NCI-H2107 (cell line): ENCODE measurements around the gene SPRING1.

Source experiments
- DNase-seq: peaks from one replicate; lab custom pipeline; 2025; lab: John Stamatoyannopoulos, UW

The SPRING1 gene

DNA sequence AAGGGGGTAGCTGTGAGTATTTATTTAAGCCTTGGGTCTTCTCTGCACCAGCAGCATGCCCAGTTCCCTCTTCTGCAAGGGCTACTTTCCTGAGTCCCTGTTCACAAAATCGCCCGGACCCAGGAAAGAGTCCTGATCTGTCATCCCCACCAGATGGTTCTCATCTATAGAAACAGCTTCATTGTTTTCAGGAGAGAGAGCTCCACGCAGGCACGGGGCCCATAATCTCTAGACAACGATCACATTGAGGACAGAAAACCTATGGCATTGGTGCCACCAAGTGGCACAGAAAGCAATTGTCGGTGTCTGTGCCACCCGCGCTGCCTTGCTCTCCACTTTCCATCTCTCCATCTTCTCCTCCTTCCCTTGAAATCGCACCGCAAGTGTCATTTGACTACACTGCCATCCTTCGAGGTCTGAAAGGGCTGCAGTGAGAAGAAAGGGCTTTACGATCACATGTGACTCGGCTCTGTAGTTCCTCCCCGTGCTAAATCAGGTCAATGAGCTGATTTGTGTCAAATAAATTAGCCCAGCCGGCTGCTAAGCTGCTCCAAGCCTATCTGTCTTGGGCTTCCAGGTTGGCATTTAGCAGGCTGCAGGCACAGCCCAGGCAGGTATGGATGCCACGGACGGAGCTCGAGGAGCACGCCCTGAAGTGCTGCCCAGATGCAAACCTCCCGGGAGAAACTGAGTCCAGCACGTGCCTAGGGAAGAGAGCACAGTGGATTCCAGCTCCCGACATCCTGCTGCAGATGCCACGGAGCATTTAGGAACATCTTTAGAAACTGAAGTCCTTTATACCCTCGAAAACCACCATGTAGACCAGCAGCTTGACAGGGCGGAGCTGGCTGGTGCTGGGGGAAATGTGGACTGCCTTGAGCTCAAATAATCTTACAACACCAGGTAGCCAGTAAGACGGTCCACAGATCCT is 28.8 kb downstream of the SPRING1 start:
- peak; percentile 84 for DNase-seq

DNA sequence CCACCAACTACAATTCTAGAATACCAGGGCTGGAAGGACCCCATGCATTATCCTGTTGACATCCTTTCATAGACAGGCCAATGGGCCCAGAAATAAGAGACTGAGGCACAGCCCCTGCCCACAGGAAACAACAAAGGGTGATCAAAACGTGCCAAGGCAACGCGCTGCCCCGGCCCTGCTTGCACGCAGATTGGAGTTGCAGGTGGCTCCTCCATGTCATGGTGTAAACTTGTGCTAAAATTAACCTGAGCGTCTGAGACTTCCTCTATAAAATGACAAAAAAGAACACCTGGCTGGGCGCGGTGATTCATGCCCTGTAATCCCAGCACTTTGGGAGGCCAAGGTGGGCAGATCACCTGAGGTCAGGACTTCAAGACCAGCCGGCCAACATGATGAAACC is 30.1 kb downstream of the SPRING1 start:
- no peak for DNase-seq

DNA sequence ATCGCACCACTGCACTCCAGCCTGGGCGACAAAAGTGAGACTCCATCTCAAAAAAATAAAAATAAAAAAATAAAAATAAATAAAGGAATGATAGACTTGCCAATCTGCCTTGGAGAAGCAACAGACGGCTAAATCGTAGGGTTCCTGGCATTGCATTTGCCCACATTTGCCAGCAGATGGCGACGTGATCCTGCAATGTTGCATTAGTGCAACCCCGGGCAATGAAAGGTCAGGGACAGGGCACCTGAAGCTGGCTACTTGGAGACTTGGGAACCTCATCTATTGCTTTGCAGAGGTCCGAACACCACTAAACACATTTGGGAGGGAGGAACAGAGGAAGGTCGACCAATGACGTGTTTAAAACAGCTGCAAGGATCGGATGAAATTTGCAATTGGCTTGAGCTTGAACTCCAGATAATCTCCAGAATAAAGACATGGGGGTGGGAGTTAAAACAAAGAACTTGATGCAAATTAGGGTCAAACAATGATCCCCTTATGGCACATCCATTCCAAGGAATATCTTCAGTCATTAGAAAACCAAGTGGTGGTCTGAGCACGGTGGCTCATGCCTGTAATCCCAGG is 34.6 kb downstream of the SPRING1 start:
- peak; percentile 60 for DNase-seq

DNA sequence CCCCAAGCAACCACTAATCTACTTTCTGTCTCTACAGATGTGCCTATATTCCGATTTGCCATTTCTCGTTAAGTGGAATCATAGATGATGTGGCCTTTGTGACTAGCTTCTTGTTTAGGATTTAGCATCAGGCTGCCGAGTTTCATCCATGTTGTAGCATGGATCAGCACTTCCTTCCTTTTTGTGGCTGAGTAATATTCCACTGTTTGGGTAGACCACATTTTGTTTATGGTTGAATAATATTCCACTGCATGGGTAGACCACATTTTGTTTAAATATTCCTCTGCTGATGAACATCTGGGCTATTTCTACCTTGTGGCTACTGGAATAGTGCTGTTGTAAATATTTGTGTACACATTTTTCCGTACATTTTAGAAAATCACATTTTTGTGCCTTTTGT is 36.4 kb downstream of the SPRING1 start:
- DNase-seq, result no peak

DNA sequence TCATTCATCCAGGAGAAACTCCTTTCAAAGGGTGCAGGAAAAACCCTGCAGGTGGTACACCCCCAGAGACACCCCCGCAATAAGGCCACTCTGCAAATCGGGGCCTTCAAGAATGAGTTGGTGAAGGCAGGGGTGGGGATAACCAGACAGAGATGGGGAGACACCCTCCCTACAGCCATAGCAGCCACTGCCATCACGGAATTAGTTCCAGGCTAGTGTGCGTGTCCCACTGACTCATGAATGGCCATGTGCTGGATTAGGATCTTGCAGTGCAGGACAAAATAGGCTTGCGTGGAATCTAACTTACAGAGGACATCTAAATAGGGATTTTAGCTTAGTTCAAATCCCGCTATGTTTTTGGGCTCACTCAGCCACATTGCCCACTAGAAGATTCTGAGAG is 37.8 kb downstream of the SPRING1 start:
- no peak for DNase-seq

DNA sequence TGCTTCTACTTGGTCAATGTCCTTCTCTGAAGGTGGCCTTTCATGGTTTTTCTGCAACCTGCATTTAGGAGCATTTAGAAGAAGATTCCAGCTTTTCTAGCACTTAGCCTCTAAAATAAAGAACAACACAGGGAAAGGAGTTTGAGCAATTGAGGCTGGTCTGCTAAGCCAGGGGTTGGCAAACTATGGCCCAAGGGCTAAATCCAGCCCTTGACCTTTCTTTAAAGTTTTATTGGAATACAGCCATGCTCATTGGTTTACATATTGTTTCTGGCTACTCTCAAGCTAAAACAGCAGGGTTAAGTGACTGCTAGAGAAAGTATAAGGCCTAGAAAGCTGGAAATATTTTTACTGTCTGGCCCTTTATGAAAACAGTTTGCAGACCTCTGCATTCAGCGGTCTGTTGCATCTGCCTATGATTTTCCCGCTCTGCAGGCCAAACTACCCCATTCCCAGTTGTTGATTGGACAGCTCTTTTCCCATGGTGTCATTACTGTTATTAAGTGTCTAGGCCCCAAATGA is 39.3 kb downstream of the SPRING1 start:
- DNase-seq, result no peak

DNA sequence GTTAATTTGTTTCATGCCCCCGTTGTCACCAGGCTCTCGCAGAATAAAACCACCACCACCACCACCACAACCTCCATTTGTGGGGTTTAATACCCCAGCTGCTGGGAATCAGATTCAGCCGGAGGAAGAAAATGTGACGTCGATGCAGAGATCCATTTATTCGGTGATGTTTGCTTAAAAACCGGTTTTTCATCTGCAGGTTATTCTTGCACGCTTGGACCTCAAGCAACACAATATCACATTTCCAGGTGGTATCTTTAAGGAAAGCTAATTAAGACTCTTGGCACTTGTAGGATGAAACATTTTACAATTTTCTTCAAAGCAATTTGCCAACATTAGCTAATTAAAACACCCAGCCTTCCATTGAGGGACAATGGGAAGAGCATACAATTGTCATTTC is 39.8 kb downstream of the SPRING1 start:
- no peak for DNase-seq

DNA sequence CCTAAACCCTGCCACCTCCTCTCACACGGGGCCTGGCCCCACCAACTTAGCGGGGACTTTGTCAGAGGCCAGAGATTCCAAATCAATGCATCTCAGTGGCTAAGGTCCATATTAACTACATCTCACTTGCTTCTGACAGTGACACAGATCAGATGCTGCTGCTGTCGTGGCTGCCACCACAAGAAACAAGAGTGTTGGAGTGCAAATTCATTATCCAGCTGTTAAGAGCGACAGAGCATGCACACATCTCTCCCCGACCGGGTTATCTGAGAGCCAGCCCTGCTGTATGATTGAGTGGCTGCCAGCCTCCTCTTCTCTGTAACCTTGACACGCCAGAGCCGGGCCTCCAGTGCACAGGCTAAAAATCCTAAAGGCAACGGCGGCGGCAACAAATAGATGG is 40.2 kb downstream of the SPRING1 start:
- no peak for DNase-seq

DNA sequence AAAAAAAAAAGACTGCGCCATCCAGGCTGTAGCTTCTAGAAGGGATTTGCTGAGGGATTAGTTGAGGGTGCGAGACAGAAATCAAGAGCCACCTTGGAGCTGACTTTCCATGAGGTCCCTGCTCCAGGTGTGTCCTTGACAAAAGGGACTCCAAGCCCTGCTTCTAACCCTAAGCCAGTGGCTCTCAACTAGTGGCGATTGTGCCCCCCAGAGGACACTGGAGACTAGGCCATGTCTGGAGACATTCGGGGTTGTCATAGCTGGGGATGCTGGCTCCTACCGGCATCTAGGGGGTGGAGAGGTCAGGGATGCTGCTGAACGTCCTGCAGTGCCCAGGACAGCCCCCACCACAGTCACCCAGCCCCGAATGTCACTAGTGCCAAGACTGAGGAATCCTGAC is 40.6 kb downstream of the SPRING1 start:
- DNase-seq, result peak; percentile 23

DNA sequence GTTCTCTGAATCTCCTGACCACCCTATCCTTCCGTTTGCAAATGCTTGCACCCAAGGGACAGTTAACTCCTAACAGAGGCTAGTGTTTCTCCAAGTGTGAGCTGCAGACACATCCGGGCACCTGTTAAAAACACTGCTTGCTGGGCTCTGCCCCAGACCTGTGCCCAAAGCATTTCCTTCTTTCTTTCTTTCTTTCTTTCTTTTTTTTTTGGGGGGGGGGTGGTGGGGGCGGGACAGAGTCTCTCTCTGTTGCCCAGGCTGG is 42.5 kb downstream of the SPRING1 start:
- DNase-seq, result no peak

DNA sequence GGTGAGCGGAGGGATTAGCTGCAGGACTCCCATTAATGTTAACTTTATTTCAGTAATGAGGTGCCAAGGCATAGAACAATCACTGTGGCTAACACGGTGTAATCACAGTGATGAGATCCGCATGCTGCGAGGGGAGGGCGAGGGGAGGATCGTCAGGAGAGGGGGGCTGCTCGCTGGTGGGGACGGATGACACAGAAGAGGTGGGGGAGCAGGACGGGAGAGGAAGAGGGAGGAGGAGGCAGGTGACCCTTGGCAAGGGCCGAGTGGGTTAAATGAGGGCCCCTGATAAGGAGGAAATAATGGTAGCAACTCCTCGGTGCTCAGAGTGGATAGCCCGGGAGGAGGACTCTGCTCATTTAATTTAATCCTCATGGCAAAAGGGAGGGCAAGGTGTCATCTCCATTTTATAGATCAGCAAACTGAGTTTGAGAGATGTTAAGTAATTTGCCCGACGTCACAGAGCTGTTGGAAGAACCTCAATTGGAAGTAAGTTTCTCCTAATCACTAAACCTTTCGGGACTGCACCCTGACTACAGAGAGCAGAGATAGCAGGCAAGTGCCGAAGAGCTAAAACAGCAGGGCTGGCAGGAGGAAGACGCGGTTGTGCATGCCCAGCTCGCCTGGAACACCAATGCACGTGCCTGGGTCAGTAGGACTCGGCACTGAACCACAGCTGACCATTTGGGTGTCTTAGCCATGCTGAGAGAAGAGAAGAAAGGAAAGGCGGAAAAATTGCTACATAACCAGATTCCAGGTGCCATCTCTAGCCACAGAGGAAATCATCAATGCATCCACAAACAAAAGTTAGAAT is 43.0 kb downstream of the SPRING1 start:
- DNase-seq, result no peak

DNA sequence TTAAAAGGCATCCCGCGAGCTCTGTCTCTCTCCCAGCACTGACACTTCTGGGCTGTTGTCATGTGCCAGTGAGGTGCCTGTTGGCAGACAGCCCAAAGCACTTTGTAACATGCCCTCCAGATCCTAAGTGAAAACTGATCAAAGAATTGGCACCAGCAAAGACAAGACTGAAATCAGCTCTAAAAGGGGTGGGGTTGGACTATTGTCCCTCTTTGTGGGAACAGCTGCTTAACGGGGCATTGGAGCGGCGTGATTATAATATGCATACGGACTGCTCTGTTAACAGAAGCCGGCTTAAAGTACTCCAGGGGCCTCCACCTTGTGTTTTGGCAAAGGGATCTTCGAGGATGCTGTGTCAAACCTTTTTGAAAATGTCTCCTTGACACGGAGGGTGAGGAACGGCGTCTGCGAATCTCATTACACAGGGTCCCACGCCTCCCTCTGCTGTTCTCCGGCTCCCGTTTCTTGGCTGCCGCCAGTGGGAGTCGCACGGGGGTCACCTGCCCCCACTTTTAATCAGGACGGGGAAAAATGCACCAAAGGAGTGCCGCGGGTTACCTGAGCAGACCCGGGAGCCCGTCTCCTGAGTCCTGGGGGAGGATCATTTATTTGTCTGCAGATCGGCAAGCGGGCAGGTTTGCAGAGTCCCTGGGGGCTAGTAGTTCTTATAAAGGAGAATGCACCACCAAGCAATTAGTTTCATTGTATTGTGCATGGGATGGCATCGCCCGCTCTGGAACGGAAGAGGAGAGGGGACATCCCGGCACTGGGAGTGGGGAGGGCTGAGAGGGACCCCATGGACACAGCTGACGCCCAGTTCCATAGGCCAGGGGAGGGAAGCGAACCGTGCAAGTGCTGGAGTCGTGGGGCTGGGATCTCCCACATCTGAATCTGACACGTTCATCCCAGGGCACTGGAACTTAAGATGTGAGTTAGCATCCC is 44.3 kb downstream of the SPRING1 start:
- peak; percentile 46 for DNase-seq

DNA sequence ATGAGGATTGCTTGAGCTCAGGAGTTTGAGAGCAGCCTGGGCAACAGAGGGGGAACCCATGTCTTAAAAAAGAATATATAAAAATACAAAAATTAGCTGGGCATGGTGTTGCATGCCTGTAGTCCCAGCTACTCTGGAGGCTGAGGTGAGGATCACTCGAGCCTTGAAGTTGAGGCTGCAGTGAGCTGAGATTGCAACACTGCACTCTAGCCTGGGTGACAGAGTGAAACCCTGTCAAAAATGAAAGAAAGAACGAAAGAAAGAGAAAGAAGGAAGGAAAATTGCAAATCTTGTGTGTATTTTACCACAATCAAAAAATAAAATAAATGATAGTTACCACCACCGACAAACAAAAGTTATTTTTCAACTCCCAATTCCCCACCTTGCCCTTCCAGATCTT is 45.3 kb downstream of the SPRING1 start:
- no peak for DNase-seq

DNA sequence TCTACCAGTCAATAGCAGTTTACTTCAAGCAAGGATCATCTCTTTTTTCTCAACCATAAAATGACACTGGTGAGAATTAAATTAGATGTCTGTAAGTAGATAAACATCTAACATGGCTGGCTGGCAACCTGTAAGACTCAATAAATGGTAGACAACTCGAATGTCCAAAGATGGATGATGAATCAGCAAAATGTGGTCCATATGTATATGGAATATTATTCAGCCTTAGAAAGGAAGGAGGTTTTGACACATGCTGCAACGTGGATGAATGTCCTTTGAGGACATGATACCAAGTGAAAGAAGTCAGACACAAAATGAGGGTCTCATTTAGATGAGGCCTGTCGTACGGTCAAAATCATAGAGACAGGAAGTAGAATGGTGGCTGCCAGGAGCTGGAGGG is 46.2 kb downstream of the SPRING1 start:
- no peak for DNase-seq

DNA sequence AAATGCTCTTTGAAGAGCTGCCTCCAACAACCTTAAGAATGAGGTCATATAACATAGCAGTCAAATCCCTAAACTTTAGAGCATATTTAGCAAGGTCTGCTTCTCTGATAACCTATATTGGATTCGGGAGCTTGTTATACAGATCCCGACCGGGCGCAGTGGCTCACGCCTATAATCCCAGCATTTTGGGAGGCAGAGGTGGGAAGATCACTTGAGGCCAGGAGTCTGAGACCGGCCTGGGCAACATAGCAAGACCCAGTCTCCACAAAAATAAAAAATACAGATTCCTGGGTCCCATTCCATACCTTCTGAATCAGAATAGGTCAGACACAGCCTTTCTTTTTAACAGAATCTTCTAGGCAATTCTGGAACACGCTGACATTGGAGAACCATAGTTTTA is 46.7 kb downstream of the SPRING1 start:
- no peak for DNase-seq

DNA sequence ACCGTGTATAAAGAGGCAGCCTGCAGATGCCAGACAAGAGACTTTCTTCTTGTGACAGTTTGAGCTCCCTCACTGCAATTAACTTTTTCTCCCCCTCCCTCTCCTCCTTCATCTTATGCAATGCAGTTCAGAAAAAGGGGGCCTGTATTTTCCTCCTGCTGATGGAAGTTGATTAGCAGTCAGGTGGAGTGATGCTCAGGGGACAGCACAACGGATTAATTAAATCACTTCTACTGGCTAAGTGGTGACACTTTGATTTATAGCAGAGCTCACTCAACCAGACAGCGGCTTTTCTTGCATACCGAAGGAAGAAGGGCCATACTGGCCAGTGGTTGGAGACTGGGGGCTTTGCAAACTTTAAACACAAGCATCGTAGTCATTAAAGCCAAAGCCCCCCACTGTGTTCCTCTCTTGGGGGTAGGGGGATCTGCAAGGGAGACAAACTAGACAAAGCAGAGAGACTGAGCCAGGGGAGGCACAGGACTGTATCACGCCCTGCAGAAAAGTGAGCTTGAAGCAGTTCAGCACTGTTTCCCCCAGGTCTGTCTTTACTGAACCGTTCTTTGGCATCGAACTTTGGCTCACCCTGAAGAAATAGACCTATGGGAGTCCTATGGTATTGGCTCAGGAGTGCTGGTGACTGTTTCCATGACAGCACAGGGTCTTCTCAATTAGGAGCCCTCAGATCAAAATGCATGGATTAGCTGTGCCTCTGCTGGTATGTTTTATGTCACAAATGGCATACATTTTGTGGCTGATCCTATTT is 47.7 kb downstream of the SPRING1 start:
- no peak for DNase-seq

DNA sequence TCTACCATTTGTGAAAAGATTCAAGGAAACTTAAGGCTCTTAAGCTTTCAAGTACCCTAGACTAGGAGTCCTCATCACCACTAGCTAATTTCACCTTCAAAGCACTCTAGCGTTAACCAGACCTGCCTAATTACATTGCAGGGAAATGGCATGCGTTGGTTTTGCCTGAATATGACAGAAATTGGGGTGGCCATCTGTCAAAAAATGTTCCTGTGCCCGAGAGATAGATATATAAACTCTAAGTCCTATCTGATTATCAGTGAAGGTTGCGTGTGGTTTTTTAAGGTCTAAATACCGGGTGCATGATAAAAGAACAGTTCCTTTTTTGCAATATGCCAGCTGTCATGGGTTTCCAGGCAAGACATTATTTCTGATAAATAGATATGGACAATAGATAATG is 48.3 kb downstream of the SPRING1 start:
- DNase-seq, result no peak
